Measurements from ENCODE around the gene HGF. TPM values are rescaled to one million over a fixed set of nuclear protein-coding genes. Genes with fewer than 3 reads are reported as not detected.

Gene HGF
- total RNA-seq, 2 donors from 2014 or later = 2.9 to 6.9 TPM

DNA sequence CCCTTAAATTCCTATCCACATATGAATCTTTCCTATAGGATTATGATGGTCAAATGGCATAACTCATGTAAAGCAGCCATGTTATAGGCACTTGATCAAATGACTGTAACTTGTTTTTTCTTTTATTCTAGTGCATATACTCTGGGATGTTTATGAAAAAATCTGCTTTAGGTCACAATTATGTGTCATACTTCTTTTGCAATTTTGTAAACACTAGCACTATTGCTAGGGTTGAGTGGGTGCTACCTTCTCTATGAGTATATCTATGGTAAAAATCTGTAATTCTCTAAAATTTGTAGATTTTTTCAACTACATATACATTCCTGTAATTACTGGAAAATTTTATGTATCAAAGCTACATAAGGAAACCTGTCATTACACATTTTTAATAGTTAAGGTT is 50.0 kb downstream of the HGF start:
- Histone ChIP-seq H3K27ac (no peak overlapping the region), H3K4me3 (no peak overlapping the region), H3K27me3 (no peaks in the 10 kb centered on the region), H3K9me3 (no peaks in the 10 kb centered on the region), H3K4me1 (no peaks in the 10 kb centered on the region), H3K36me3 (replicated peaks in 1 of 2; ENCODE audit: insufficient read depth in 1 of 2, low read depth in 2 of 2) (no peaks in the 10 kb centered on the region)
- TF ChIP-seq, protein P1, sequence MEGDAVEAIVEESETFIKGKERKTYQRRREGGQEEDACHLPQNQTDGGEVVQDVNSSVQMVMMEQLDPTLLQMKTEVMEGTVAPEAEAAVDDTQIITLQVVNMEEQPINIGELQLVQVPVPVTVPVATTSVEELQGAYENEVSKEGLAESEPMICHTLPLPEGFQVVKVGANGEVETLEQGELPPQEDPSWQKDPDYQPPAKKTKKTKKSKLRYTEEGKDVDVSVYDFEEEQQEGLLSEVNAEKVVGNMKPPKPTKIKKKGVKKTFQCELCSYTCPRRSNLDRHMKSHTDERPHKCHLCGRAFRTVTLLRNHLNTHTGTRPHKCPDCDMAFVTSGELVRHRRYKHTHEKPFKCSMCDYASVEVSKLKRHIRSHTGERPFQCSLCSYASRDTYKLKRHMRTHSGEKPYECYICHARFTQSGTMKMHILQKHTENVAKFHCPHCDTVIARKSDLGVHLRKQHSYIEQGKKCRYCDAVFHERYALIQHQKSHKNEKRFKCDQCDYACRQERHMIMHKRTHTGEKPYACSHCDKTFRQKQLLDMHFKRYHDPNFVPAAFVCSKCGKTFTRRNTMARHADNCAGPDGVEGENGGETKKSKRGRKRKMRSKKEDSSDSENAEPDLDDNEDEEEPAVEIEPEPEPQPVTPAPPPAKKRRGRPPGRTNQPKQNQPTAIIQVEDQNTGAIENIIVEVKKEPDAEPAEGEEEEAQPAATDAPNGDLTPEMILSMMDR (IDR thresholded peaks at IDR 0.05) = no peak
- no peak for TF ChIP-seq POLR2A (IDR thresholded peaks at IDR 0.05)
- DNase-seq (no peak), ATAC-seq (no peak)
- intact Hi-C loops (cut with DNase I) = no loop called here

DNA sequence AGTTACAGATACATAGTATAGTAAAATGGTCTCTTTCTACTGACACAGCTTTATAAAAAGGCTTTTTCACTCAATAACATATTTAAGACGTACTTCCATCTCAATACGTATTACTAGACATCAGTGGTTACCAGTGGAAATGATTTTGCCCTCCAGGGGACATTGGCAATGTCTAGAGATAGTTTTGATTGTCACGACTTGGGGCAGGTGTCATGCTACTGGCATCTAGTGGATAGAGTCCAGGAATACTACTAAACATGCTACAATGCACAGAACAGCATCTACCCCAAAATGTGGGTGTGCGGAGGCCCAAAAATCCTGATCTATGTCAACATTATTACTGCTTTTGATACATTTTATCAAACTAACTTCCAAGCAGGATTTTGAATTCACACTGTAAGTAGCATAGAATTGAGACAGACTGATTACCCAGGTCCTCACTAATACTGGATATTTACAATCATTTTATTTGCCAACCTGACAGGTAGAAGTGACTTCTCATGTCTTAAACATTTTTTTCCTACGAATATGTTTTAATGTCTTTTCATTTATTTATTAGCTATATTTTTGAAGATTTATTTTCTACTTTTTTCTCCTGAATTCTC is 53.8 kb downstream of the HGF start:
- no peak for DNase-seq
- TF ChIP-seq POLR2A (IDR thresholded peaks at IDR 0.05) = no peak
- TF ChIP-seq, protein P1 (IDR thresholded peaks at IDR 0.05) = no peak
- Histone ChIP-seq H3K4me1 (no peaks in the 10 kb centered on the region), H3K36me3 (replicated peaks in 1 of 2; ENCODE audit: insufficient read depth in 1 of 2, low read depth in 2 of 2) (no peaks in the 10 kb centered on the region), H3K9me3 (no peaks in the 10 kb centered on the region), H3K4me3 (no peak overlapping the region), H3K27me3 (no peaks in the 10 kb centered on the region), H3K27ac (no peak overlapping the region)
- intact Hi-C loops (cut with DNase I) = no loop called here
- no peak for ATAC-seq
- 43% methylated on average over 5 of the region's 5 CpGs for WGBS, 2 donors

DNA sequence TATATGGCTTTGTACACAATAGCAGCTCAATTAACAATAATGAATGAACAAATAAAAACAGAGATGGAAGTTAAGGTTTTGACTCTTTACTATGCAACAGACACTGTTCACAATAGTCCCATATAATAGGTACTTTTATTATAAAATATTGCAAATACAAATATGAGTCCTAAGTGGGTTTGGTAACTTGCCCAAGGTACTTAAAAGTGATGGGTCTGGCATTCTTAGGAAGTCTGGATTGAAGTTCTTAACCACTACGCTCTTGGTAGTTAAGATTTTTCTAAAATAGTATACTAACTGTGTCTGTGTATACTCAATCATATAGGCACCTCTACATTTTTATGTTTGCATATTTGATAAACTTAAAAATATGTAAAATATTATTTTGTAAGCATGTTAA is 55.5 kb downstream of the HGF start:
- no peak overlapping the region for H3K27ac ChIP-seq
- H3K27me3 ChIP-seq = no peaks in the 10 kb centered on the region
- WGBS, 2 donors = 72 to 82% methylated on average over 1 of the region's 1 CpG
- no peak overlapping the region for H3K4me3 ChIP-seq
- ATAC-seq (no peak), DNase-seq (no peak)
- no peaks in the 10 kb centered on the region for H3K9me3 ChIP-seq
- intact Hi-C loops (cut with DNase I) = no loop called here
- H3K4me1 ChIP-seq = no peaks in the 10 kb centered on the region
- no peaks in the 10 kb centered on the region for H3K36me3 ChIP-seq (replicated peaks in 1 of 2; ENCODE audit: insufficient read depth in 1 of 2, low read depth in 2 of 2)
- TF ChIP-seq POLR2A (IDR thresholded peaks at IDR 0.05) = no peak
- TF ChIP-seq, protein P1 (IDR thresholded peaks at IDR 0.05) = no peak

DNA sequence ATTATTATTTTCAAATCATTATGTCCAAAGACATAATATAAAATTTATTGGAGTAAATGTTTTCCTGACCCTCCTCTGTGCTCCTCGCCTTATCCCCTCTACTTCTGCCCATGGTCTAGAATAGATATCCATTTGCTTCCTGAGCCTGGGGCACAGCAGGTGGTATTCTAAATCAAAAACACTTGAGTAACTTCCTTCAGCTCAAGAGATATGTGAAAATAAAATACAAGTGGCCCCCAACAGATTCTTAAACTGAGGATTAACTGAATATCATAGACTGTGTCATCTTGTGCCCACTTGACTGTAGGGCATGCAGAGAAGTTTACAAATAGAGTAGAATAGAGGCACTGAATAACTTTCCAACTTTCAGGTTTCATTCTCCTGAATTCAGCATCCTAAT is 59.1 kb downstream of the HGF start:
- H3K4me1 ChIP-seq = no peaks in the 10 kb centered on the region
- H3K4me3 ChIP-seq = no peak overlapping the region
- TF ChIP-seq, protein P1 (IDR thresholded peaks at IDR 0.05) = no peak
- TF ChIP-seq POLR2A (IDR thresholded peaks at IDR 0.05) = no peak
- ATAC-seq (no peak), DNase-seq (no peak)
- no peak overlapping the region for H3K27ac ChIP-seq
- no peaks in the 10 kb centered on the region for H3K27me3 ChIP-seq
- 81 to 89% methylated on average over 1 of the region's 1 CpG for whole genome bisulfite sequencing, 2 donors
- H3K36me3 ChIP-seq (replicated peaks in 1 of 2; ENCODE audit: insufficient read depth in 1 of 2, low read depth in 2 of 2) = no peaks in the 10 kb centered on the region
- H3K9me3 ChIP-seq = no peaks in the 10 kb centered on the region
- intact Hi-C loops (cut with DNase I) = no loop called here

DNA sequence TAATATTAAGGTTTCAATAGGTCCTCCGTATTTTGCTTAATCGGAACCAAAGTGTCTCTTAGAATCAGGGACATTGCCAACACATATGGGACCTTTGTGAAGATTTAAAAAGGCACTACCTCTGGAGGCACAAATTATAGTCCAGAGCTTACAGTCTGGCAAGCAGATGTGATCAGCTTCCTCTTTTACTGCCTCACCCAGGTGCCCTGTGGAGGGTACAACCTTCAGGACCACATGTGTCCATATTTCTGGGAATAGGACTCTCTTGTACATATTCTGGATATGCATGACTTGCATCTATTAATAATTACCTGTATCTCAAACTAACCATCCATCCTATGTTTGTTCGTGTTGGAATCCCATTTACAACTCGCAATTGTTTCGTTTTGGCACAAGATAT is 60.0 kb downstream of the HGF start:
- Histone ChIP-seq H3K36me3 (replicated peaks in 1 of 2; ENCODE audit: insufficient read depth in 1 of 2, low read depth in 2 of 2) (no peaks in the 10 kb centered on the region), H3K4me3 (no peak overlapping the region), H3K27me3 (no peaks in the 10 kb centered on the region), H3K4me1 (no peaks in the 10 kb centered on the region), H3K27ac (no peak overlapping the region), H3K9me3 (no peaks in the 10 kb centered on the region)
- intact Hi-C loops (cut with DNase I) = no loop called here
- TF ChIP-seq, protein P1 (IDR thresholded peaks at IDR 0.05) = no peak
- TF ChIP-seq POLR2A (IDR thresholded peaks at IDR 0.05) = no peak
- DNase-seq (no peak), ATAC-seq (no peak)
- WGBS, 2 donors = 68 to 77% methylated on average over 5 of the region's 5 CpGs
